CD4-positive, alpha-beta T cell treated with Interleukin-12 subunit alpha and Interleukin-12 subunit beta, for 1 hour (primary cell): ENCODE data around the gene VPS26B.
"Not testable (repeated sequence)": the region's sequence is repeated elsewhere in the genome, so short reads cannot be mapped to it uniquely, and the experiment has no call there.

Experiments used
- DNase-seq: peaks from one replicate; pipeline ENCODE4 v3.0.0-alpha.2; 2020

The VPS26B gene

DNA sequence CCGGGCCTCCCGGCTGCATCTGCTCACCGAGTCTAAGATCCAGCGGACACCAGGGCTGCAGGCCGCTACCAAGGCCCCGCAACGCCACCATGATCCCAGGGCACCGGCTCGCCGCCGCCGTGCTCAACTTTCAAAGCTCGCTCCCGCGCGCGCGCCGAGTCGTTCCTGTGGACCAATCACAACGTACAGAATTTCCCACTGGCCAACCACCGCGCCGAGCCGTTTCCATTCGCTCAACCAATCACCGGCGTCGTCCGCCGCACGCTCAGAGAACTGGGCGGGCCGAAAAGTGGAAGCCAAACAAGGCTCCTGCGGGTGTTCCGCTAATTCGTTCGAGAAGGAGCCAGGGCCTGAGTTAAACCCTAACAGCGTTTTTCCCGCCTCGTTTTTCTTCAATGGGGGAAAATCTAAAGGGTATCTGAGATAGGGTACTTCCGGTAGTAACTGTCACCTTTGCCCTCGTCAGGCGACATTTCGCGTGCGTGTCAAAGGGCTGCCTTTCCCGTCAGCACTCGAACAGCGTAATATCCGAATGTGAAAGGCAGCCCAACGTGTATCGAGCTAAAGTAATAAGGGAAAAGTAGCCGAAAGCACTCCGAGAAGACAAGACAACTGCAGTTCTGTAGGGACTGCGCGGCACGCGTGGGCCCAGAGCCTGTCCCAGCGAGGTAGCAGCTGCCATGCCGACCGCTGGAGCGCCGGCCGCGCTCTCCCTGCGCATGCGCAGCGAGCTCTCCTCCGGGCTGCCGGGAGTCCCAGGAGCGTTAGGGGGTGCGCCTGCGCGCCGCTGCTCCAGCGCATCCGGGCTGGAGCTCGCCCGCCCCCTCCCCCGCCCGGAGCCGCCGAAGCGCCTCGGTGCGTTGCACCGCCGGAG lies at the start of gene VPS26B, which contains the start of gene NCAPD3:
VPS26B (plus strand) TSS at position 836 of the 874 bp plus-strand sequence. CDS start 452 bp downstream, outside the sequence.
NCAPD3 (minus strand) TSS at position 132 of the 874 bp plus-strand sequence; CDS start at position 91, 41 bp downstream.
- peak; percentile 95 for DNase-seq

DNA sequence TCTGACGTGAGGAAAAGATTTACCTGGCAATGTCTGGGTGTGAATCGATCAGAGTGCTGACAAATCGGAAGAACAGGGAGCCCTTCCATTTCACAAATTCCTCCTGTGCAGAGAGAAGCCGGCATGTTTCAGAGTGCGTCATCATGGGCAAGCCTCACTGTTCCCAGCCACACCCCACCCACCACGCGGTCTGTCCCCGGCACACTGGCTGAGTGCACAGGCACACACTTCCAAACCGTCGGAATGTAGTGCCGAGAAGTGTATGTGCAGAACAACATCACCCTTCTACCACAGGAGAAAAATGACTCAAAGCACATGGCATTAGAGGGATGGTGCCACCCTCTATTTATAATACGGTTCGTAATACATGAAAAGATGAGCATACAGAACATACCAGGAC lies 48.2 kb upstream of the VPS26B start:
- DNase-seq = no peak

DNA sequence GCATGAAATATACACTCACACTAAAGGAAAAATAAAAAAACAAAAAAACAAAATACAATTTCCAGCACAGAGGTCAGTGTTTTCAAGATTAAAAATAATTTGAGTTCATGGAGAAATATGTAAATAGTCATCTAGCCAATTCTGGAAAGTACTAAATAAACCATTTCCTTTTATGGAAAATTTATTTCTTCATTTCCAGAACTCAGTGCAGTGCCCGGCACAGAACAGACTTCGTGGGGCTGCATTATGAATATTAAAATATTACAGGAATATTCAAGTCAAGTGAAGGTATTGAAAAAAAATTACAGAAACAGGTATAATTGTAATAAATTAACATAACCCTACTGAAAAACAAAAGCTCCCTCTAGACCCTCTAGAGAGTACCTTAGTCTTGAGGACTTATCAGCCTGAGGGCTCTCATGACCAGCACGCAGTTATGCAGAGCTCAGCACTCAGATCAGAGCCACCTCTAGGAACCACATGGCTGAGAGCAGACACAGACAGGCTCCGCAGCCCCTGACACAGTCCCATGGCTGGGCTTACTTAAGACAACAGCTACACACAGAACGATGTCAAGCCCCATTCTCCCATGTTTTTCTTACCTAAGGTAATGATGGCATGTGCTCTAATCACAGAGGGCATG lies 46.3 kb upstream of the VPS26B start:
- DNase-seq = no peak

DNA sequence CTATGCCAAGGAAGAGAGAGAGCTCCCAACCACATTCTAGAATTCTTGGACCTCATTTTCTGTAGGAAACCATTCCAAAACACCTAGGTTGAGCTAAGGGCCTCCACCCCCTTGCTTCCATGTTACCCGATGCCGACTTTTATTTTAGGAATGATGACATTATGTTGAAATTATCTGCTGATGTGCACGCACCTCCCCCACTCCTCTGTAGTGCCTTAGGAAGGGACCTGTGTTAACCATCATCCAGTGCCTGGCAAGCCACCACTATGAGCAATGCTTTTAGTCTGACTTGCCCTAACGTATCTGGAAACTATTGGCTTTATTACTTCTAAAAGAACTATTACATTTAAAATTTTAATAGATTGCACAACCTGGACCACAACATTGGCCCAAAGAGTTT lies 42.8 kb upstream of the VPS26B start:
- no peak for DNase-seq

DNA sequence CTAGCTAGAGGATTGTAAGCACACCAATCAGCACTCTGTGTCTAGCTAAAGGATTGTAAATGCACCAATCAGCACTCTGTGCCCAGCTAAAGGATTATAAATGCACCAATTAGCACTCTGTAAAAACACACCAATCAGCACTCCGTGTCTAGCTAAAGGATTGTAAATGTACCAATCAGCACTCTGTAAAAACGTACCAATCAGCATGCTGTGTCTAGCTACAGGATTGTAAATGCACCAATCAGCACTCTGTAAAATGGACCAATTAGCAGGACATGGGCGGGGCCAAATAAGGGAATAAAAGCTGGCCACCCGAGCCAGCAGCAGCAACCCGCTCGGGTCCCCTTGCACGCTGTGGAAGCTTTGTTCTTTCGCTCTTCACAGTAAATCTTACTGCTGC lies 36.4 kb upstream of the VPS26B start:
- not testable (repeated sequence) for DNase-seq

DNA sequence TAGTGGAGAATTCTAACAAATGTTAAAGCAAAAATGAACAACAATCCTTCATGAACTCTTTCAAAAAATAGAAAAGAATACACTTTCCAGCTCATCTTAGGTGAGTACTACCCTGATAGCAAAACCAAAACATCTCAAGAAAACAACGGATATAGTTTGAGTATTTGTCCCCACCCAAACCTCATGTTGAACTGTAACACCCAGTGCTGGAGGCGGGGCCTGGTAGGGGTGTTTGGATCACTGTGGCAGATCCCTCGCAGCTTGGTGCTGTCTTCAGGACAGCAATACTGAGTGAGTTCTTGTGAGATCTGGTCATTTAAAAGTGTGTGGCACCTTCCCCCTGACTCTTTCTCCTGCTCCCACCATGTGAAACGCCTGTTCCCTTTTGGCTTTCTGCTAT lies 27.7 kb upstream of the VPS26B start:
- peak; percentile 15 for DNase-seq

DNA sequence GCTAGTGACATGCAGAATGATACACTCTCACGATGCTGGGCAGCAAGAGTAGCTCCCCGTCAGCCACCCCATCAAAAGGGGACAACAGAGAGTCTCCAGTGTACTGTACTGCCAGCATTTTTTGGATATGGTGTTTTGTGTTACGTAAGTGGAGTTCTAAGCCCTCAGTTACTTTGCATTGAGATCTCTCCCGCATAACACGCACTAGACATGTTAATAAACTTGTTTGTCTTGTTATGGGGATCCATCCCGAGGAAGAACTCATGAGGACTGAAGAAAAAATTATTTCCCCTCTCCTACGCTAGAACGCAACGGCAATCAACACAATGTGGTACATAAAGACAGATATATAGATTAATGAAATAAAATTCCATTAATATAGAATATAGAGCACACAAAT lies 24.9 kb upstream of the VPS26B start:
- DNase-seq = no peak

DNA sequence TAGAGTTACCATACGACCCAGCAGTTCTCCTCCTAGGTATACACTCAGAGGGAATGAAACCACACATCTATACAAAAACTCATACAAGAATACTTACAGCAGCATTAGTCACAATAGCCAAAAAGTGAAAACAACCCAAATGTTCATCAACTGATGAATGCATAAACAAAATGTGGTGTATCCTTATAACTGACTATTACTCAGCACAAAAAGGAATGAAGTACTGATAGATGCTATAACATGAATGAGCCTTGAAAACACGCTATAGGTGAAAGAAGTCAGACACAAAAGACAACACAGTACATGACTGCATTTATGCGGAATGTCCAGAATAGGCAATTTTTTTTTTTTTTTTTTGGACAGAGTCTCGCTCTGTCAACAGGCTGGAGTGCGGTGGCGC lies 23.8 kb upstream of the VPS26B start:
- DNase-seq = no peak

DNA sequence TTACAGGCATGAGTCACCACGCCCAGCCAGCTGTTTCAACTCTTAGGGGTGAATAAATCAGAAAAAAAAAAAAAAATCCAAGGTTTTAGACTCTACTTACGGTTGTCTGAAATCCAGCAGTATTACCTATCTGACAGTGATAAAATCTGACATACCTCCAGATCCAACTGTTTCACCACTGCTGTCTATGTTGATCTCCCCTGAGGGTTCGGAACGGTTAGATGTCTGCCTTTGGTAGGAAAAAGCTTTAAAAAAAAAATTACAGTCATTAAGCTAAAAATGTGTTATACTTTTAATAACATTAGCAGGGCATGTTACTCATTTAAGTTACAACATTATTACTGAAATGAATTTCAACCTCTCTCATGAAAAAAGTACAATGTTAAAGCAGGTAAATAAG lies 21.8 kb upstream of the VPS26B start:
- DNase-seq = no peak

DNA sequence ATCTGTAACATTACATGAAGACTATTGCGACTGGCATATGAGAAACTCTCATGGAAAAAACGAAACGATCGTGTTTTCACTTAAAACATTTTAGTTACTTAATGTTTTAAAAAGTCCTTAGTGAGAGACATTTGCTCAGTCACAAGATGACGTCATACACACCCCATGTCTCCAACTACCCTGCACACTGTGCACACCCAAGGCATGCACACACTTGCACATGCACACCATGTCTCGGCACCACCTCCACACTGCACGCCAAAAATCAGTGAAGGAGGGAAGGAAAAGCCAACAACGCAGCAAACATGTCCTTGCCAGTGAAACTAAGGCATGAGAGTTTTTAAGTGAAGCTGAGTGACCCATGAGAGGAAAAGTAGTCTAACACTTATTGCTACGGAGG lies 18.7 kb upstream of the VPS26B start:
- DNase-seq = no peak

DNA sequence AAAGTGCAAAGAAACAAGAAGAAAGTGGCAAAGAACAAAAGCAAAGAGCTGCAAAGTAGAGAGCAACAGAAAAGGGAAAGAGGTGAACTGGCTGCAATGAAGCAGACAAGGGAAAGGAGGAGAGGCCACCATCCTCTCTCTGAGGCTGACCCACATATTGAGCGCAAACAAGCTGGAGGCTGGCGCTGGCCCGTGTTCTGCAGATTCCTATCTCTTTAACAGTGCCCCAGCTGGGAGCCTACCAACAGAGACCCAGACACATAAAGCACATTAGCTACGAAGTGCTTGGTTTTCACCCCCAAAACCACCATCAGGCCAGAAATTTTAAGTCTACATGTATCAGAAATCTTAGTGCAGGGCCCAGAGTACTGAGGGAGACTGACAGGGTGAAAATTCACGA lies 18.3 kb upstream of the VPS26B start:
- no peak for DNase-seq

DNA sequence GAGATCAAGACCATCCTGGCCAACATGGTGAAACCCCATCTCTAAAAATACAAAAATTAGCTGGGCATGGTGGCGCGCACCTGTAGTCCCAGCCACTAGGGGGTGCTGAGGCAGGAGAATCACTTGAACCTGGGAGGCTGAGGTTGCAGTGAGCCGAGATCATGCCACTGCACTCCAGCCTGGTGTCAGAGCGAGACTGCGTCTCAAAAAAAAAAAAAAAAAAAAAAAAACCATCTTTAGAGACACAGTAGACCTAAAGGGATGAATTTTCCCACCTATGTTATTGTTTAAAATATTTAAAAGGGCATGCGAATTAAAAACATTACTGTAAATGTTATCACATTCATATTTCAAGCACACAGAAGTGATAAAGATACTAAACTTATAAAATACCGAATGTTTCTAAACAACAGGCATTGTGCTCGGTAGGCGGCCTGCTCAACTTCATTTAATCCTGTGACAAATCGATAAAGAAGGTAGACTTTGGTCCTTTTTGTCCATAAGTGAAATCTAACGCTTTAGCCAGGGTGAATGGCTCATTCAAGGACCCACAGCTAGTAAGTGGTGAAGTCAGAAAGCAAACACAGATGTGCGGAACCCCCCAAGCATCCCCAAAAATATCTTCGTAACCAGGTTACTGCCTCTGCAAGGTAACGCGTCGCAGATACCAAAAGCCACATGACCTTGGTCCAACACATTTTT lies 16.8 kb upstream of the VPS26B start:
- DNase-seq = peak; percentile 73

DNA sequence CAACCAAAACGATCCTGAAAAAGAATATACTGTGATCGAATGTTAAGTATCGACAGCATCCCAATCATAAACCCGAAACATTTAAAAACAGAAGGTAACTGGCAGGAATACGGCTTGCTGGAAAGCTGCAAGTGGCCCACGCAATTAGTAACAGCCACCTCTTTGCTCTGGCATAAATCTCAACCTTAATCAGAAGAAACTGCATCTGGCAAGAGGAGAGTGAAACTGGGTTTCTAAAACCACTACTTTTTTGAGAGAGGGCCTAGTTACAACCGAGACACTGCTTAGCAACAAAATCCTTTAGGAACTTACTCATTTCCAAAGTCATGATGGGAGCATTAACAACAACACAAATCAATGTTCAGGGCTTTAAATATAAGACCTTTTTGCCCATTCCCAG lies 8.6 kb upstream of the VPS26B start:
- DNase-seq = no peak

DNA sequence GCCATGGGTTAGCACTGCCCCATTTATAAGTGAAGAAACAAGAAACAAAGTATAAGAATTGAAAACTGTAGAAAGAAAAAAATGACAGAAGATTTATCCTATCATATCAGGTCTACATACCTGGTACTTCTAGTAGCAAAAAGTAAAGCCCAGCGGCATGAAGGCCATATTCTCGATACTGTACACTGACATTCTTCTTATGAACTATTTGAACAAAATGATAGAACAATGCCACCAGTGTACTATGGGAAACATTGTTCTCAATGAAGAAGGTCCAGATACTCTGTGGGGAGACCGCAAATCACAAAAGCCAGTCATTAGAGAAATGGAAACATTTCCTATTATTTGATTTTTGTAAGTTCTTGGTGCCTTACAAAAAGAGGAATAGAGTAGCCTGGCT lies 7.7 kb upstream of the VPS26B start:
- no peak for DNase-seq

DNA sequence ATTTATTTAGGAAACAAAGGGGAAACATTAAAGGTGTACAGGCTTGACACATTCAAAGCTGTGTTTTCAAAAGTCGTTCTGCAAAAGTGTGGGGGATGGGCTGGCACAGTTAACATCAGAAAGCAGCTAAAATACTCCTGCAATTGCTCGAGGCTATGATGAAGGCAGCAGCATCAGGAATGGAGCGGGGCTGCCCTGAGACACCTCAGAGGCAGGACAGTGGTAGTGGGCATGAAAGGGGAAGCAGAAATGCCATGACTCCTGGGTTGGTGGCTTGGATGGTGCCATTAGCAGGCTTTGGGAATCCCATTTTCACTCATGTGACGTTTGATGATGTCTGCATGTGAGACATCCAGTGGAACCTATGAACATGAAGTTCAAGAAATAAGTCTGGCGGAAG lies 1.4 kb upstream of the VPS26B start:
- DNase-seq = no peak

DNA sequence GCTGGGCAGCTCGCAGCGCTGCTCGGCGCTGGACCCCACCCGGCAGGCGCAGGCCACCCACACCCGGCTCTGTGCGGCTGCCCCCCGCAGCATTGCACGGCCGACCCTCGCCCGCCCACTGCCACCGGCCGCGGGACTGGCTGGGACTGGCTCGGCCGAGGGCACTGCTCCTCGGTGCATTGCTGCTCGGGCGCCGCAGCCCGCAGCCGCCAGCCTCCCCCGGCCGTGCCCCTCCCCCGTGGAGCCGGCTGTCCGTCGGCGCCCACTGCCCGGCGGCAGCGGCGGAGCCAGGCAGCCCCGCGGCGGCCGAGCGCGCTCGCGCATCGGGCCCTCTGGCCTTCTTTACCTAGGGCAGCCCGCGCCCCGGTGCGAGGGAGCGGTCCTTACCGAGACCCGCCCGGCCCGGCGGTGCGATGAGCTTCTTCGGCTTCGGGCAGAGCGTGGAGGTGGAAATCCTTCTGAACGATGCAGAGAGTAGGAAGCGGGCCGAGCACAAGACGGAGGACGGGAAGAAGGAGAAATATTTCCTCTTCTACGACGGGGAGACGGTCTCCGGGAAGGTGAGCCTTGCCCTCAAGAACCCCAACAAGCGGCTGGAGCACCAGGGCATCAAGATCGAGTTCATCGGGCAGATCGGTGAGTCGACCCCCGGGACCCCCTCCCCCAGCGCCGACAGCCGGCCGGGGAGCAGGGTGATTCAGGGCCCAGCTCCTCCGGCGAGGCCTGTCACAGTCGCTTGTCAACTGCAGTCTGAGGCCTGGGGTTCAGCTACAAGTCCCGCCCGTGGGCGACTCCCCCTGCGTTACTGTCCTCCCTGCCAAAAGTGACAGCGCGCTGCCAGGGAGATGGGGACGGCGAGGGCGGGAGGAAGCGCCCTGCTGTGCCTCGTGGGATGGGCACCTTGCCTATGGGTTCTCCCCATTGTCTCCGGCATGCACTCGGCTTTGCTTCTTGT lies 516 bp downstream of the VPS26B start:
- peak; percentile 48 for DNase-seq

DNA sequence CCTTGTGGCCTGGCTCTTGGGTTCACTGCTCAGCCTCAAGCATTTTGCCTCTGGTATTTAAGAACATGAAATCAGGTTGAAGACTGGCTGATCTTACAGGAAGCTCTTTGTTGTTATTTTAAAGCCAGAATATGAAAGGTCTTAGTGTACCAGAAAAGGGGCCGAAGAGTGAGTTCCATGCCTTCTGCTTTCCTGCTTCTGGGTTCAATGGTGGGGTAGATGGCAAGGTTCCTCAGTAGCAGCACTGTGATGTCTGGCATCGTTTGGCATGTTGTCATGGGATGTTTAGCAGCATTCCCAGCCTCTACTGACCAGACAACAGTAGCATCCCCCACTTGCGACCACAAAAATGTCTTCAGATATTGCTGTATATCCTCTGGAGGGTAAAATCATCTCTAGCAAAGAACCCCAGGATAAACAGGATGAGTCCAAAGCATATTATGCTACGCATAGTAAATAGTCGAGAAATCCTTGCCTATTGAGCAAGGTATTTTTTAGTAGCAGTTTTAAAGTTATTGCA lies 2.4 kb downstream of the VPS26B start:
- no peak for DNase-seq

DNA sequence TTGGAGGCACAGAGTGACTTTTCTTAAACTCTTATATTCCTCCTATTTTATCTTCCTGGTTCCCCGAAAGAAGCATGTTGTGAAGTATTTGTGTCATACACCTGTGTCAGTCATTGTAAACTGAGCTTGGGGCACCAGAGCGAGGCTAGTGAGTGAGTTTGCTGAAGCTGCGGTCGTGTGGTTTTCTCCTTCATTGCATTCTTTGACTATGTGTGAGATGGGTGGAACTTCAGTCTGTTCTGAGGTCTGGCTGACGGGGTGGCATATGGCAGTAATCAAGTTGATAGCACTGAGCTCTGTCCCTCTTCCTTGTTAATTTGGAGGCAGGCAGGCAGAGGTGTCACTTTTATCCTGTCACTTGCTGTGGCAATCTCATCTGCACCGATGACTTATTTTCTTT lies 4.2 kb downstream of the VPS26B start:
- DNase-seq = peak; percentile 36

DNA sequence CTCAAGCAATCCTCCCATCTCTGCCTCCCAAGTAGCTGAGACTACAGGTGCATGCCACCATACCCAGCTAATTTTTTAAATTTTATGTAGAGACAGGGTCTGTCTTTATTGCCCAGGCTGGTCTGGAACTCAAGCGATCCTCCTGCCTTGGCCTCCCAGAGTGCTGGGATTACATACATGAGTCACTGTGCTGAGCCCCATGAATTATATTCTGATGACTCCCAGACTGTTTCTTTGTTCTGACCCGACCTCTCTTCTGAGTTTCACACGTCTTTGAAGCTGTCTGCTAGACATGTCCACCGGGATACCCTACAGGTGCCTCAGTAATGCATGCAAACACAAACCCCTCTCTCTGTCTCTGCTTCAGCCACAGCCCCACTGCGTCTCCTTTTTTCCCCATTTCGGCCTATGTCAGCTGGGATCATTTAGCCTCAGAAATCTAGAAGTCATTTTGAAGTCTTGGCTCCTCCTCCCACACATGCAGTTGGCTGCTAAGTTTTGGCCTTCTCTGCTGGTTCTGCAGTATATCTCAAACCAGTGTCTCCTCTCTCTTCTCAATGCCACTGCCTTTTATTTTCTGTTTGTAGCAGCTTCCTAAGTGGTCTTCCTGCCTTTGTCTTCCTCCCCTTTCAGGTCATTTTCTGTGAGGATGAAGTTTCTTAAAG lies 4.8 kb downstream of the VPS26B start:
- DNase-seq = no peak

DNA sequence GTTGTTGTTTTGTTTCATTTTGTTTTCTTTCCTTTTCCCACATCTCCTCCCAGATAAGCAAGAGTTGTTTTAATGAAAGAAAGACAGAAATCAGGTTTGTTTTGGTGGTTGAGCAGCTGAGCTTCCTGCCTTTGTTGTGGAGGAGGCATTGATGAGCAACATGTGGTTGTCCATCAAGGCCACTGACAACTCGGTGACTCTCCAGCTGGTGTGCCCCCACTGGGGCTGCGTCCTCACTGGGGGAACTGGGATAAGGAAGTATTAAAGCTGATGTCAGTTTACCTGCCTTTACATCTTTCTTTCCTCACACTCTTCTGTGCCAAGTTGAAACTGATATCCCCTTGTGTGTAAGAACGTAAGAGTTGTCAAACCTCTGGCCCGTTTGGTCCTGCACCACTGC lies 5.9 kb downstream of the VPS26B start:
- no peak for DNase-seq

DNA sequence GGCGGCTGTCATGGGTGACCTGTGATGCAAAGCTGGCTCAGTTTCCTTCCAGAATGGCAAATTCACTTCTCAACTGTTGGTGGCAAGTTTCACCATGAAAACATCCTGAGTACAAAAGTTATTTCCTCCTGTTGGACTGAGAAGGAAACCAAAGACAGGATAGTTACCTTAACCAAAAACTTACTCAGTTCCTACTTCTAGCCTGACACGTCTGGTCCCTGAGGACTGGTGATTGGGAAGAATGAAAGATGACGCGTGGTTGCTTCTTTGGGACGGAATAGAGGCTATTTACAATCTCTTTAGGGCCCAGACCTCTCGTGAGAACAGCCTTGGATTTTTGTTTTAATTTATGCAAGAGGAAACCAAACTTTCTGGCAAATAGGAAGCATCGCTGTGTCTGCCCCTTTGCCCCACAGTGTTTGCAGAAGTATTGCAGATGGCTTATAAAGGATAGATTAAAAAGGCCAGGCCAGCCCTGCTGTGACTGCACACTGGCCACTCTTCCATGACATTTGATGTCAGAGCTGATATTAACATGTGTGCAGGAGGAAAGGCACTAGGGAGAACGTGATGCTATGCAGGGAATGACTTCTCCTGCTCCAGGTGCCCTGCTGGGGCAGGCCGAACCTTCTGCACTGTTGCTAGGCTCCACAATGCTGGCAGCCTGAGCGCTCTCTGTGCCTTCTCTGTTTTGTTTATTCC lies 7.6 kb downstream of the VPS26B start:
- DNase-seq = no peak
